B cell (primary cell): ENCODE results near the gene ADAMTS13.

Experiments
- EZH2 ChIP-seq: IDR thresholded peaks from 2 replicates; pipeline ENCODE4 v1.6.1; 2012; ENCODE audit warnings: borderline replicate concordance, low read depth, mild to moderate bottlenecking, moderate library complexity, low read length; ENCODE audit not compliant: insufficient read depth, poor library complexity, severe bottlenecking
- TF ChIP-seq, protein P1 (sequence below): fragments of 200-600 bp; IDR thresholded peaks from one replicate; pipeline ENCODE4 v1.8.0; 2022; ENCODE audit warnings: antibody characterized with exemption, mild to moderate bottlenecking

- TF ChIP-seq, protein P1, sequence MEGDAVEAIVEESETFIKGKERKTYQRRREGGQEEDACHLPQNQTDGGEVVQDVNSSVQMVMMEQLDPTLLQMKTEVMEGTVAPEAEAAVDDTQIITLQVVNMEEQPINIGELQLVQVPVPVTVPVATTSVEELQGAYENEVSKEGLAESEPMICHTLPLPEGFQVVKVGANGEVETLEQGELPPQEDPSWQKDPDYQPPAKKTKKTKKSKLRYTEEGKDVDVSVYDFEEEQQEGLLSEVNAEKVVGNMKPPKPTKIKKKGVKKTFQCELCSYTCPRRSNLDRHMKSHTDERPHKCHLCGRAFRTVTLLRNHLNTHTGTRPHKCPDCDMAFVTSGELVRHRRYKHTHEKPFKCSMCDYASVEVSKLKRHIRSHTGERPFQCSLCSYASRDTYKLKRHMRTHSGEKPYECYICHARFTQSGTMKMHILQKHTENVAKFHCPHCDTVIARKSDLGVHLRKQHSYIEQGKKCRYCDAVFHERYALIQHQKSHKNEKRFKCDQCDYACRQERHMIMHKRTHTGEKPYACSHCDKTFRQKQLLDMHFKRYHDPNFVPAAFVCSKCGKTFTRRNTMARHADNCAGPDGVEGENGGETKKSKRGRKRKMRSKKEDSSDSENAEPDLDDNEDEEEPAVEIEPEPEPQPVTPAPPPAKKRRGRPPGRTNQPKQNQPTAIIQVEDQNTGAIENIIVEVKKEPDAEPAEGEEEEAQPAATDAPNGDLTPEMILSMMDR = no peak
- no peak for TF ChIP-seq EZH2
Measured at GRCh38 chr9:133379153-133380086, 42.7 kb upstream of the ADAMTS13 start.
